CD8-positive, alpha-beta memory T cell (primary cell): ENCODE measurements around the gene KRT17. TPM values are rescaled to one million over a fixed set of nuclear protein-coding genes. Genes with fewer than 3 reads are reported as not detected.
"Not testable (repeated sequence)": the region's sequence is repeated elsewhere in the genome, so short reads cannot be mapped to it uniquely, and the experiment has no call there.

Experiments used
- CTCF ChIA-PET: fragments of 350-600 bp; sonication (Branson Sonifier 250); formaldehyde crosslinking; loops from one replicate; lab custom pipeline; 2021; ENCODE audit warnings: antibody characterized with exemption; lab: Charles Lee
- POLR2A ChIA-PET: fragments of 350-600 bp; sonication (Branson Sonifier 250); formaldehyde crosslinking; loops from one replicate; lab custom pipeline; 2021; ENCODE audit warnings: antibody characterized with exemption; lab: Charles Lee
- DNase-seq, 5 donors: peaks; one replicate each; pipeline versions ENCODE4 v3.0.0 to v3.0.0-alpha.2; 2020 to 2022; ENCODE audit warnings: mixed read lengths in 1 of 5
- H3K27ac ChIP-seq: one replicate; pipeline ENCODE4 v1.7.0; 2013; ENCODE audit warnings: low read depth, mild to moderate bottlenecking, low read length, moderate library complexity
- H3K27me3 ChIP-seq: 2 replicates; pipeline ENCODE4 v1.7.0; 2013; ENCODE audit warnings: low read length, mild to moderate bottlenecking; ENCODE audit not compliant: insufficient read depth, poor library complexity, severe bottlenecking
- H3K36me3 ChIP-seq: 2 replicates; pipeline ENCODE4 v1.7.0; 2013; ENCODE audit warnings: mild to moderate bottlenecking, low read length, moderate library complexity; ENCODE audit not compliant: insufficient read depth
- H3K4me1 ChIP-seq: 2 replicates; pipeline ENCODE4 v1.7.0; 2013; ENCODE audit warnings: mild to moderate bottlenecking, low read length, moderate library complexity; ENCODE audit not compliant: insufficient read depth
- H3K4me3 ChIP-seq: 2 replicates; pipeline ENCODE4 v1.7.0; 2013; ENCODE audit warnings: mild to moderate bottlenecking, low read length
- H3K9me3 ChIP-seq: 2 replicates; pipeline ENCODE4 v1.7.0; 2013; ENCODE audit warnings: mild to moderate bottlenecking, low read length
- H3K27ac Mint-ChIP-seq, 8 donors: one replicate each; pipeline ENCODE4 v1.8.0; 2020 to 2021; ENCODE audit warnings: mixed read lengths in 8 of 8, mild to moderate bottlenecking in 6 of 8, inconsistent platforms in 3 of 8, moderate library complexity in 3 of 8
- H3K27me3 Mint-ChIP-seq, 2 donors: one replicate each; pipeline ENCODE4 v1.8.0; 2020 to 2021; ENCODE audit warnings: mixed read lengths in 2 of 2, mild to moderate bottlenecking in 1 of 2, moderate library complexity in 1 of 2
- H3K36me3 Mint-ChIP-seq, 3 donors: one replicate each; pipeline ENCODE4 v1.8.0; 2020 to 2021; ENCODE audit warnings: mixed read lengths in 3 of 3, inconsistent platforms in 1 of 3, mild to moderate bottlenecking in 1 of 3
- H3K4me1 Mint-ChIP-seq, 3 donors: one replicate each; pipeline ENCODE4 v1.8.0; 2020 to 2021; ENCODE audit warnings: mixed read lengths in 3 of 3, inconsistent platforms in 1 of 3, mild to moderate bottlenecking in 1 of 3
- H3K4me3 Mint-ChIP-seq, 7 donors: one replicate each; pipeline ENCODE4 v1.8.0; 2020 to 2021; ENCODE audit warnings: mixed read lengths in 7 of 7, mild to moderate bottlenecking in 6 of 7, moderate library complexity in 4 of 7, inconsistent platforms in 2 of 7
- H3K9me3 Mint-ChIP-seq, 5 donors: one replicate each; pipeline ENCODE4 v1.8.0; 2020 to 2022; ENCODE audit warnings: mixed read lengths in 5 of 5, mild to moderate bottlenecking in 3 of 5, moderate library complexity in 2 of 5, inconsistent platforms in 1 of 5
- polyA plus RNA-seq: library from polyadenylated mRNA; unstranded; fragments of 300-500 nt; fragmentation: Illumina TruSeq; gene quantifications from one replicate; pipeline ENCODE4 v1.2.3, GENCODE V29; 2021
- total RNA-seq, 2 experiments: library from RNA; stranded (reverse); gene quantifications; one replicate each; pipeline ENCODE4 v1.2.3, GENCODE V29; 2021

KRT17 gene
- total and polyA plus RNA-seq, 3 experiments from 2014 or later, result 0.35 TPM; not detected in 2

GRCh38 chr17:41610965-41611640, 13.3 kb downstream of the KRT17 start:
- Histone ChIP-seq H3K27me3 (no peaks in the 10 kb centered on the region), H3K36me3 (no peaks in the 10 kb centered on the region), H3K4me1 (no peaks in the 10 kb centered on the region), H3K9me3 (no peaks in the 10 kb centered on the region), H3K4me3 (no peak overlapping the region), H3K27ac (no peak overlapping the region)
- POLR2A ChIA-PET, result no interaction called here
- Mint-ChIP-seq H3K9me3 (peaks cover 13 to 16% (median 14%) of the 10 kb centered on the region in 5 donors), H3K27me3 (peaks cover 12 to 34% of the 10 kb centered on the region in 2 donors), H3K4me3 (no peak overlapping the region), H3K4me1 (no peaks in the 10 kb centered on the region), H3K36me3 (peaks cover 0 to 11% (median 0%) of the 10 kb centered on the region in 3 donors), H3K27ac (peak overlapping the region in 1 of 8 donors; percentile 51)
- no peak for DNase-seq
- CTCF ChIA-PET, result no interaction called here

GRCh38 chr17:41610061-41610517, 14.3 kb downstream of the KRT17 start:
- peak overlapping the region in 1 of 8 donors; percentile 33 for H3K27ac Mint-ChIP-seq
- DNase-seq, H3K36me3 ChIP-seq, H3K4me1 Mint-ChIP-seq, POLR2A ChIA-PET, H3K4me1 ChIP-seq, H3K4me3 Mint-ChIP-seq, H3K9me3 ChIP-seq, H3K27ac ChIP-seq, H3K4me3 ChIP-seq, H3K27me3 ChIP-seq: not testable (repeated sequence)
- H3K27me3 Mint-ChIP-seq, result peaks cover 17 to 31% of the 10 kb centered on the region in 2 donors
- H3K36me3 Mint-ChIP-seq, result peaks cover 0 to 15% (median 0%) of the 10 kb centered on the region in 3 donors
- CTCF ChIA-PET, result interaction anchor here (1.4 kb wide), 1 partner anchor 53 kb away, joined by 3 read pairs; no protein-coding TSS in a partner anchor
- H3K9me3 Mint-ChIP-seq, result peaks cover 13 to 21% (median 17%) of the 10 kb centered on the region in 5 donors

GRCh38 chr17:41606930-41607329, 17.4 kb downstream of the KRT17 start:
- DNase-seq, H3K27ac Mint-ChIP-seq, H3K27ac ChIP-seq, H3K36me3 ChIP-seq, H3K4me1 Mint-ChIP-seq, POLR2A ChIA-PET, H3K4me1 ChIP-seq, H3K27me3 ChIP-seq, H3K4me3 Mint-ChIP-seq, H3K4me3 ChIP-seq, H3K9me3 ChIP-seq: not testable (repeated sequence)
- Mint-ChIP-seq H3K27me3 (peaks cover 22 to 49% of the 10 kb centered on the region in 2 donors), H3K36me3 (peaks cover 0 to 15% (median 0%) of the 10 kb centered on the region in 3 donors), H3K9me3 (peaks cover 13 to 24% (median 19%) of the 10 kb centered on the region in 5 donors)
- CTCF ChIA-PET, result interaction anchor here (2.0 kb wide), 1 partner anchor 56 kb away, joined by 4 read pairs; no protein-coding TSS in a partner anchor

- no peaks in the 10 kb centered on the region for H3K9me3 ChIP-seq
- H3K4me3 Mint-ChIP-seq, result no peak overlapping the region
- no peak for DNase-seq
- H3K27ac ChIP-seq, result no peak overlapping the region
- no peaks in the 10 kb centered on the region for H3K36me3 ChIP-seq
- H3K27me3 ChIP-seq, result no peaks in the 10 kb centered on the region
- H3K4me1 Mint-ChIP-seq, result no peaks in the 10 kb centered on the region
- no peaks in the 10 kb centered on the region for H3K4me1 ChIP-seq
- H3K4me3 ChIP-seq, result no peak overlapping the region
- no peak overlapping the region for H3K27ac Mint-ChIP-seq
- ChIA-PET POLR2A (no interaction called here), CTCF (no interaction called here)
- peaks cover 0 to 15% (median 0%) of the 10 kb centered on the region in 3 donors for H3K36me3 Mint-ChIP-seq
- H3K27me3 Mint-ChIP-seq, result peaks cover 20 to 43% of the 10 kb centered on the region in 2 donors
- H3K9me3 Mint-ChIP-seq, result peaks cover 11 to 20% (median 17%) of the 10 kb centered on the region in 5 donors
Observed at GRCh38 chr17:41602524-41602923, 21.9 kb downstream of the KRT17 start.

- Histone ChIP-seq H3K4me1 (no peaks in the 10 kb centered on the region), H3K27me3 (no peaks in the 10 kb centered on the region), H3K9me3 (no peaks in the 10 kb centered on the region), H3K27ac (no peak overlapping the region), H3K36me3 (no peaks in the 10 kb centered on the region), H3K4me3 (no peak overlapping the region)
- H3K9me3 Mint-ChIP-seq, result peaks cover 0 to 3% (median 3%) of the 10 kb centered on the region in 5 donors
- peaks cover 8 to 25% of the 10 kb centered on the region in 2 donors for H3K27me3 Mint-ChIP-seq
- no peak overlapping the region for H3K27ac Mint-ChIP-seq
- POLR2A ChIA-PET, result no interaction called here
- no peaks in the 10 kb centered on the region for H3K4me1 Mint-ChIP-seq
- no peaks in the 10 kb centered on the region for H3K36me3 Mint-ChIP-seq
- no peak overlapping the region for H3K4me3 Mint-ChIP-seq
- CTCF ChIA-PET, result no interaction called here
- DNase-seq, result no peak
Observed at GRCh38 chr17:41600318-41600717, 24.1 kb downstream of the KRT17 start.

- Mint-ChIP-seq H3K4me3 (no peak overlapping the region), H3K9me3 (peaks cover 0 to under 1% (median 0%) of the 10 kb centered on the region in 5 donors), H3K4me1 (no peaks in the 10 kb centered on the region), H3K27me3 (peaks cover 5 to 25% of the 10 kb centered on the region in 2 donors), H3K36me3 (no peaks in the 10 kb centered on the region), H3K27ac (no peak overlapping the region)
- H3K4me1 ChIP-seq, result no peaks in the 10 kb centered on the region
- no peak overlapping the region for H3K4me3 ChIP-seq
- H3K27ac ChIP-seq, result no peak overlapping the region
- H3K36me3 ChIP-seq, result no peaks in the 10 kb centered on the region
- ChIA-PET POLR2A (no interaction called here), CTCF (no interaction called here)
- H3K27me3 ChIP-seq, result no peaks in the 10 kb centered on the region
- no peak for DNase-seq
- H3K9me3 ChIP-seq, result no peaks in the 10 kb centered on the region
Observed at GRCh38 chr17:41599680-41600079, 24.7 kb downstream of the KRT17 start.

GRCh38 chr17:41595585-41595984, 28.8 kb downstream of the KRT17 start:
- CTCF ChIA-PET, result no interaction called here

GRCh38 chr17:41594363-41594915, 29.9 kb downstream of the KRT17 start:
- CTCF ChIA-PET, result no interaction called here

More at GRCh38 chr17:41595585-41595984, 28.8 kb downstream of the KRT17 start:
- H3K4me3 Mint-ChIP-seq, result no peak overlapping the region
- no peak overlapping the region for H3K4me3 ChIP-seq
- no peaks in the 10 kb centered on the region for H3K36me3 ChIP-seq
- peaks cover 8 to 24% of the 10 kb centered on the region in 2 donors for H3K27me3 Mint-ChIP-seq
- H3K4me1 ChIP-seq, result no peaks in the 10 kb centered on the region
- no peaks in the 10 kb centered on the region for H3K9me3 ChIP-seq
- H3K27ac Mint-ChIP-seq, result no peak overlapping the region
- no peak for DNase-seq
- no peak overlapping the region for H3K27ac ChIP-seq
- no peaks in the 10 kb centered on the region for H3K9me3 Mint-ChIP-seq
- no peaks in the 10 kb centered on the region for H3K36me3 Mint-ChIP-seq
- POLR2A ChIA-PET, result no interaction called here
- no peaks in the 10 kb centered on the region for H3K4me1 Mint-ChIP-seq
- H3K27me3 ChIP-seq, result no peaks in the 10 kb centered on the region

More at GRCh38 chr17:41594363-41594915, 29.9 kb downstream of the KRT17 start:
- DNase-seq, result no peak
- H3K4me1 Mint-ChIP-seq, result no peaks in the 10 kb centered on the region
- no peaks in the 10 kb centered on the region for H3K36me3 Mint-ChIP-seq
- no peaks in the 10 kb centered on the region for H3K27me3 ChIP-seq
- no peaks in the 10 kb centered on the region for H3K36me3 ChIP-seq
- H3K27me3 Mint-ChIP-seq, result peaks cover 13 to 31% of the 10 kb centered on the region in 2 donors
- no peaks in the 10 kb centered on the region for H3K9me3 ChIP-seq
- H3K4me3 Mint-ChIP-seq, result no peak overlapping the region
- POLR2A ChIA-PET, result no interaction called here
- H3K4me1 ChIP-seq, result no peaks in the 10 kb centered on the region
- H3K4me3 ChIP-seq, result no peak overlapping the region
- H3K27ac ChIP-seq, result no peak overlapping the region
- no peaks in the 10 kb centered on the region for H3K9me3 Mint-ChIP-seq
- no peak overlapping the region for H3K27ac Mint-ChIP-seq
